HG02840 (cell line): ENCODE measurements around the gene NUBP1.
A peak's percentile ranks its signal among the peaks of the same experiment; 100 is the strongest.
"Not testable (repeated sequence)": the region's sequence is repeated elsewhere in the genome, so short reads cannot be mapped to it uniquely, and the experiment has no call there.

Experiments used
- ATAC-seq: cut with Tn5 transposase; IDR thresholded peaks from one replicate; pipeline ENCODE4 v1.9.1; 2021; ENCODE audit warnings: mild to moderate bottlenecking, moderate library complexity, moderate number of reproducible peaks; ENCODE audit not compliant: unreplicated experiment, low FRiP score

Gene NUBP1

GRCh38 chr16:10743610-10744369 is at the start of gene NUBP1:
Gene NUBP1, plus strand, starts transcription at chr16:10743842. Its CDS starts 22 bp downstream, at chr16:10743864.
- peak; percentile 71 for ATAC-seq

GRCh38 chr16:10693889-10694288 is 49.8 kb upstream of the NUBP1 start:
- no peak for ATAC-seq

- no peak for ATAC-seq
Measured at GRCh38 chr16:10694306-10694705, 49.3 kb upstream of the NUBP1 start.

- ATAC-seq: no peak
Measured at GRCh38 chr16:10694830-10695229, 48.8 kb upstream of the NUBP1 start, which contains the start of gene TEKT5. Gene TEKT5, minus strand, starts transcription at chr16:10694930. Its CDS starts 57 bp downstream, at chr16:10694873.

- ATAC-seq: no peak
Measured at GRCh38 chr16:10699756-10700155, 43.9 kb upstream of the NUBP1 start.

GRCh38 chr16:10708969-10709368 is 34.7 kb upstream of the NUBP1 start:
- ATAC-seq: no peak

GRCh38 chr16:10728003-10728887 is 15.4 kb upstream of the NUBP1 start:
- ATAC-seq: no peak

- no peak for ATAC-seq
Measured at GRCh38 chr16:10729104-10730048, 14.3 kb upstream of the NUBP1 start.

GRCh38 chr16:10731790-10732189 is 11.9 kb upstream of the NUBP1 start:
- ATAC-seq: no peak

- no peak for ATAC-seq
Measured at GRCh38 chr16:10737068-10737625, 6.5 kb upstream of the NUBP1 start.

GRCh38 chr16:10738231-10739077 is 5.2 kb upstream of the NUBP1 start:
- peak; percentile 55 for ATAC-seq

- no peak for ATAC-seq
Measured at GRCh38 chr16:10740000-10740844, 3.4 kb upstream of the NUBP1 start.

GRCh38 chr16:10740845-10741208 is 2.8 kb upstream of the NUBP1 start:
- ATAC-seq: no peak

- ATAC-seq: not testable (repeated sequence)
Measured at GRCh38 chr16:10741249-10741648, 2.4 kb upstream of the NUBP1 start.

GRCh38 chr16:10741844-10742243 is 1.8 kb upstream of the NUBP1 start:
- ATAC-seq: no peak

GRCh38 chr16:10743227-10743609 is 424 bp upstream of the NUBP1 start:
- ATAC-seq: no peak

GRCh38 chr16:10744370-10745030 is 858 bp downstream of the NUBP1 start:
- no peak for ATAC-seq

- no peak for ATAC-seq
Measured at GRCh38 chr16:10745841-10746240, 2.2 kb downstream of the NUBP1 start.
